PC-3 (cell line): ENCODE results near the gene DCAF4. TPM values are rescaled to one million over a fixed set of nuclear protein-coding genes. Genes with fewer than 3 reads are reported as not detected.

Experiments
- ATAC-seq: fragments of 200-7000 bp; cut with Tn5 transposase; 2 replicates; pipeline ENCODE4 v1.9.1; 2020; ENCODE audit warnings: mild to moderate bottlenecking, moderate library complexity
- BruUV-seq: library from RNA; stranded (reverse); fragments of 400-500 nt; replicated peaks from 2 replicates; lab custom pipeline; 2021; lab: Mats Ljungman, UMichigan
- CTCF ChIA-PET: fragments of 300-600 bp; sonication (Branson Sonifier 250); formaldehyde crosslinking; loops from one replicate; lab custom pipeline; 2022; ENCODE audit warnings: antibody characterized with exemption; lab: Charles Lee
- POLR2A ChIA-PET: fragments of 300-600 bp; sonication (Branson Sonifier 250); formaldehyde crosslinking; loops from one replicate; lab custom pipeline; 2022; ENCODE audit warnings: antibody characterized with exemption; ENCODE audit not compliant: unreplicated experiment; lab: Charles Lee
- DNase-seq: peaks from one replicate; pipeline ENCODE4 v3.0.0-alpha.2; 2015
- H2AFZ ChIP-seq: fragments of 300-600 bp; sonication (generic); 2 replicates; pipeline ENCODE4 v1.6.0; 2016; ENCODE audit warnings: antibody characterized with exemption, low read length
- H3F3A ChIP-seq: fragments of 300-600 bp; sonication (generic); one replicate; pipeline ENCODE4 v1.6.0; 2017; ENCODE audit warnings: antibody characterized with exemption, low read length, control low read depth, mild to moderate bottlenecking; ENCODE audit not compliant: unreplicated experiment
- H3K27ac ChIP-seq: fragments of 300-600 bp; sonication (generic); 2 replicates; pipeline ENCODE4 v1.5.1; 2016; ENCODE audit warnings: mild to moderate bottlenecking, low read length
- H3K27me3 ChIP-seq: fragments of 300-600 bp; sonication (generic); 2 replicates; pipeline ENCODE4 v1.6.1; 2016; ENCODE audit warnings: low read length, mixed read lengths
- H3K36me3 ChIP-seq: fragments of 300-600 bp; sonication (generic); 2 replicates; pipeline ENCODE4 v1.6.1; 2016; ENCODE audit warnings: low read depth, mixed run types, low read length, mixed read lengths
- H3K4me1 ChIP-seq: fragments of 300-600 bp; sonication (generic); 2 replicates; pipeline ENCODE4 v1.5.1; 2016; ENCODE audit warnings: low read length; ENCODE audit not compliant: insufficient read depth
- H3K4me2 ChIP-seq: fragments of 300-600 bp; sonication (generic); 2 replicates; pipeline ENCODE4 v1.6.0; 2016; ENCODE audit warnings: low read length
- H3K4me3 ChIP-seq: fragments of 300-600 bp; sonication (generic); 2 replicates; pipeline ENCODE4 v1.5.1; 2016; ENCODE audit warnings: mild to moderate bottlenecking, low read length, mixed read lengths
- H3K79me2 ChIP-seq: fragments of 300-600 bp; sonication (generic); 2 replicates; pipeline ENCODE4 v1.6.1; 2017; ENCODE audit warnings: low read length, mixed read lengths
- H3K9ac ChIP-seq: fragments of 300-600 bp; sonication (generic); 2 replicates; pipeline ENCODE4 v1.6.0; 2016; ENCODE audit warnings: mild to moderate bottlenecking, low read length
- H3K9me2 ChIP-seq: fragments of 300-600 bp; sonication (generic); replicated peaks from 2 replicates; pipeline ENCODE4 v1.6.1; 2016; ENCODE audit warnings: mixed run types, low read length, mixed read lengths
- H3K9me3 ChIP-seq: fragments of 300-600 bp; sonication (generic); 2 replicates; pipeline ENCODE4 v1.6.1; 2016; ENCODE audit warnings: low read length, mixed read lengths
- H4K20me1 ChIP-seq: fragments of 300-600 bp; sonication (generic); 2 replicates; pipeline ENCODE4 v1.6.1; 2016; ENCODE audit warnings: low read length, mixed read lengths
- CTCF ChIP-seq: fragments of 300-600 bp; sonication (generic); conservative IDR thresholded peaks from 2 replicates; pipeline ENCODE4 v1.5.1; 2017; ENCODE audit warnings: antibody characterized with exemption, low read depth, mild to moderate bottlenecking, low read length
- EZH2 ChIP-seq: fragments of 300-600 bp; sonication (generic); IDR thresholded peaks from one replicate; pipeline ENCODE4 v1.6.1; 2017; ENCODE audit warnings: antibody characterized with exemption, mild to moderate bottlenecking, low read length; ENCODE audit not compliant: unreplicated experiment
- EZH2phosphoT487 ChIP-seq: fragments of 300-600 bp; sonication (generic); IDR thresholded peaks from 2 replicates; pipeline ENCODE4 v1.6.1; 2018; ENCODE audit warnings: mild to moderate bottlenecking, antibody characterized with exemption, low read length, borderline replicate concordance
- intact Hi-C: fragments of 100-400 bp; cut with micrococcal nuclease; formaldehyde crosslinking; loops from 2 replicates; pipeline ENCODE4 v1.9.0; 2023
- total RNA-seq: library from RNA; depleted of rRNA; stranded (reverse); fragments of >200 nt; gene quantifications from 2 replicates; pipeline ENCODE4 v1.2.3, GENCODE V29; 2014

The DCAF4 gene
- total RNA-seq, 1 experiment from 2014 or later = 55.8 TPM

- no peaks in the 10 kb centered on the region for H3K9me3 ChIP-seq
- H3K9ac ChIP-seq = no peak overlapping the region
- no peak overlapping the region for H3K27ac ChIP-seq
- CTCF ChIA-PET = interaction anchor here (0.7 kb wide), 1 partner anchor 51 kb away, joined by 3 read pairs; no protein-coding TSS in a partner anchor
- ATAC-seq (no peak), DNase-seq (no peak)
- no peak overlapping the region for H3K4me2 ChIP-seq
- BruUV-seq = no TSS peak
- no peaks in the 10 kb centered on the region for H3K79me2 ChIP-seq
- intact Hi-C loops = loop anchor here (5.0 kb wide), 1 partner anchor 83 kb away; the partner anchor contains the start of gene RBM25
- H3K9me2 ChIP-seq = no peaks in the 10 kb centered on the region
- H2AFZ ChIP-seq = no peak overlapping the region
- no peaks in the 10 kb centered on the region for H3K27me3 ChIP-seq
- peaks cover 10% of the 10 kb centered on the region for H3K36me3 ChIP-seq
- H3F3A ChIP-seq = no peaks in the 10 kb centered on the region
- no peaks in the 10 kb centered on the region for H3K4me1 ChIP-seq
- no peaks in the 10 kb centered on the region for H4K20me1 ChIP-seq
- POLR2A ChIA-PET = interaction anchor here (0.6 kb wide), 1 partner anchor 594 kb away, joined by 6 read pairs; no protein-coding TSS in a partner anchor
- H3K4me3 ChIP-seq = no peak overlapping the region
- TF ChIP-seq EZH2 = no peak
- TF ChIP-seq CTCF = no peak
- TF ChIP-seq EZH2phosphoT487 = no peak
Measured at GRCh38 chr14:72974661-72975060, 48.4 kb downstream of the DCAF4 start.

- H3K4me3 ChIP-seq = no peak overlapping the region
- H3K36me3 ChIP-seq = peaks cover 10% of the 10 kb centered on the region
- no peaks in the 10 kb centered on the region for H3K79me2 ChIP-seq
- no peak overlapping the region for H3K27ac ChIP-seq
- H3K4me1 ChIP-seq = no peaks in the 10 kb centered on the region
- H3K4me2 ChIP-seq = no peak overlapping the region
- H4K20me1 ChIP-seq = no peaks in the 10 kb centered on the region
- CTCF ChIA-PET = interaction anchor here (0.6 to 1.4 kb wide), 4 partner anchors 9 to 501 kb away, joined by 3 to 5 read pairs (median 4); partner anchors contain the start of gene ZFYVE1
- H2AFZ ChIP-seq = no peak overlapping the region
- H3K27me3 ChIP-seq = no peaks in the 10 kb centered on the region
- POLR2A ChIA-PET = no interaction called here
- H3K9me2 ChIP-seq = no peaks in the 10 kb centered on the region
- ATAC-seq = peak; percentile 69
- BruUV-seq = no TSS peak
- no peaks in the 10 kb centered on the region for H3F3A ChIP-seq
- H3K9me3 ChIP-seq = no peaks in the 10 kb centered on the region
- H3K9ac ChIP-seq = no peak overlapping the region
- peak; percentile 73 for TF ChIP-seq CTCF
- TF ChIP-seq EZH2phosphoT487 = no peak
- no peak for TF ChIP-seq EZH2
- peak; percentile 40 for DNase-seq
- intact Hi-C loops = loop anchor here (5.0 kb wide), 1 partner anchor 82 kb away; the partner anchor contains the start of gene RBM25
Measured at GRCh38 chr14:72975770-72976169, 49.5 kb downstream of the DCAF4 start.

GRCh38 chr14:72978856-72979255 is 52.6 kb downstream of the DCAF4 start:
- Histone ChIP-seq H3K27ac (no peak overlapping the region), H3K36me3 (peaks cover 9% of the 10 kb centered on the region), H3K9ac (no peak overlapping the region), H4K20me1 (no peaks in the 10 kb centered on the region), H3K27me3 (no peaks in the 10 kb centered on the region), H3K9me3 (no peaks in the 10 kb centered on the region), H3F3A (no peaks in the 10 kb centered on the region), H3K79me2 (no peaks in the 10 kb centered on the region), H3K9me2 (no peaks in the 10 kb centered on the region), H3K4me2 (no peak overlapping the region), H3K4me1 (no peaks in the 10 kb centered on the region), H3K4me3 (no peak overlapping the region), H2AFZ (no peak overlapping the region)
- peak; percentile 10; the same call in 1 of the 2 replicates for ATAC-seq
- CTCF ChIA-PET = no interaction called here
- POLR2A ChIA-PET = no interaction called here
- no peak for DNase-seq
- no peak for TF ChIP-seq EZH2phosphoT487
- TF ChIP-seq EZH2 = no peak
- TF ChIP-seq CTCF = no peak
- intact Hi-C loops = loop anchor here (5.0 kb wide), 1 partner anchor 78 kb away; the partner anchor contains the start of gene RBM25
- BruUV-seq = no TSS peak
